GM10266 (cell line): Measurements from ENCODE around the gene UCK2.
A peak's percentile ranks its signal among the peaks of the same experiment; 100 is the strongest.

Source experiments
- DNase-seq: peaks from one replicate; pipeline ENCODE4 v3.0.0; 2012; ENCODE audit errors: extremely low spot score
- TF ChIP-seq, protein P1 (sequence below): IDR thresholded peaks from 2 replicates; pipeline ENCODE4 v1.5.1; 2012; ENCODE audit warnings: mild to moderate bottlenecking, low read depth; ENCODE audit not compliant: control insufficient read depth, insufficient read depth; ENCODE audit errors: missing control alignments

Gene UCK2

GRCh38 chr1:165858364-165858823, 31.0 kb downstream of the UCK2 start:
- TF ChIP-seq, protein P1, sequence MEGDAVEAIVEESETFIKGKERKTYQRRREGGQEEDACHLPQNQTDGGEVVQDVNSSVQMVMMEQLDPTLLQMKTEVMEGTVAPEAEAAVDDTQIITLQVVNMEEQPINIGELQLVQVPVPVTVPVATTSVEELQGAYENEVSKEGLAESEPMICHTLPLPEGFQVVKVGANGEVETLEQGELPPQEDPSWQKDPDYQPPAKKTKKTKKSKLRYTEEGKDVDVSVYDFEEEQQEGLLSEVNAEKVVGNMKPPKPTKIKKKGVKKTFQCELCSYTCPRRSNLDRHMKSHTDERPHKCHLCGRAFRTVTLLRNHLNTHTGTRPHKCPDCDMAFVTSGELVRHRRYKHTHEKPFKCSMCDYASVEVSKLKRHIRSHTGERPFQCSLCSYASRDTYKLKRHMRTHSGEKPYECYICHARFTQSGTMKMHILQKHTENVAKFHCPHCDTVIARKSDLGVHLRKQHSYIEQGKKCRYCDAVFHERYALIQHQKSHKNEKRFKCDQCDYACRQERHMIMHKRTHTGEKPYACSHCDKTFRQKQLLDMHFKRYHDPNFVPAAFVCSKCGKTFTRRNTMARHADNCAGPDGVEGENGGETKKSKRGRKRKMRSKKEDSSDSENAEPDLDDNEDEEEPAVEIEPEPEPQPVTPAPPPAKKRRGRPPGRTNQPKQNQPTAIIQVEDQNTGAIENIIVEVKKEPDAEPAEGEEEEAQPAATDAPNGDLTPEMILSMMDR: no peak
- DNase-seq: no peak

- DNase-seq: no peak
- TF ChIP-seq, protein P1: no peak
Measured at GRCh38 chr1:165858967-165859845, 31.8 kb downstream of the UCK2 start.

DNA sequence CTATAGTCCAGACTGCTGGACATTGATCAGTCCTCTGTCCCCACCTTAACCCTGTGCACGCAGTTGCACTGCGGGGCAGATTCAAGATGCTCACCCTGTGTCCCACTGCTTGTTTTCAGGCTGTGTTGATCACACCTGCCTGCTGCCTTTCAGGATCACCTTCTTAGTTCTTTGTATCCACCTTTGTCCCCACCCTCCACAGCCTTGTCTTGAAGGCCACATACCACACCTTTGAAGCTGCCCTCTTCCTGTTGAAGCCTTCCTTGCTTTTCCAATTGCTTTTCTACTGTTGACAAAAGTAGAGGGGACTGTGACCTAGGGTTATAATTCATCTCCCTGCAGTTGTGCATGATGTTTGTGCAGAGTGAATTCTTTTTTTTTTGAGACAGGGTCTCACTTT, 32.7 kb downstream of the UCK2 start:
- TF ChIP-seq, protein P1: no peak

GRCh38 chr1:165861911-165862310, 34.5 kb downstream of the UCK2 start:
- no peak for DNase-seq
- TF ChIP-seq, protein P1: no peak

More for the DNA sequence above, 32.7 kb downstream of the UCK2 start:
- no peak for DNase-seq

DNA sequence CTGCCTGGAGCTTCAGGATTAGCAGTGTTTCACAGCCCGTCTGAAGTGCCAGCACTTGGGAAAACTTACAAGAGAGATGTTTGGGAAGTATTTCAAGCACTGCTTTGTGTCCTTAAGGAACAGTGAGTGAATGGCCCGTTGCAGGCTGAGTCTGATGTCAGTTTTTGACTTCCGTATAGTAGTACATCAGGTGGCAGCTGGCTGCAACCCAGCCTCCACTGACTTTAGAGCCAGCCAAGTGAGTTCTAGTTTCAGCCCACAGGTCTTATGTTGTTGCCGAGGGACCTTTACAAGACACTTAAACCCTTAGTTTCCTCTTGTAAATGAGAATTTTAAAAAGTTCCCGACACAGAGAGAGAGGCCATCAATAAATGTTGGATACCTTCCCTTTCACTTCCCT, 35.0 kb downstream of the UCK2 start:
- TF ChIP-seq, protein P1: no peak
- DNase-seq: peak; percentile 36

GRCh38 chr1:165863346-165863745, 35.9 kb downstream of the UCK2 start:
- TF ChIP-seq, protein P1: no peak
- no peak for DNase-seq

DNA sequence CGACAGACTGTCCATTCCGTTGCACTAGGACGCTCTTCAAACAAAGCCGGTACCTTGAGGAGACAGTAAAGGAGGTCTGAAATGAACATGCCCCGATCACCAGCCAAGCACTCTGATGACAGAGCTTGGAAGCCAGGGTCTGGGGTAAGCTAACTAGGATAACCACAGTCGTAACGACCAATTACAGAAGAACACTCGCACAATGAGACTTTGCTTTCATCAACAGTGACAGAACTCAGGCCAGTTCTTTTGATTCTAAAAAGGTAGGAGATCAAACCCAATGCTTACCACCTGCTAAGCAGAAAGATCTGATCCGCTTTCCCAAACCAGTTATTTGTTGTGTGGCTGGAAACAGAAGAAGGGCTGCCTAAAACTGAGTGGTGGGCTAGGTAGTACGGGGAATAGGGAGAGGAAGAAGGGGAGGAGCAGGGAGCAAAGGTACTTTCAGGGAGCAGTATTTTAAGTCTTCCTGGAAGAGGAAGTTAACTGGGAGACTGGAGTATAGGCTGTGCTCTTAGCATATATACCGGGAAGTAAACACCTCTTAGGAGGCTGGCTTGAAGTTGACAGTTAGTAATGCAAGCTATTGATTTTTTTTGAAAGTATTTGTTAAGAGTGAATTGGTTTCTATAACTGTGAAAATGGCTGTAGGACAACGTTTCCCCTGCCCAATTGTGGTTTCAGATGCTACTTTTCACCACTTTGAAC, 38.4 kb downstream of the UCK2 start:
- TF ChIP-seq, protein P1: no peak
- no peak for DNase-seq
